GM12873 (cell line): ENCODE measurements around the gene ODF2.

Experiments used
- TF ChIP-seq, protein P1 (sequence below): IDR thresholded peaks from 2 replicates; pipeline ENCODE4 v1.5.1; 2012; ENCODE audit warnings: low read depth, mild to moderate bottlenecking, moderate library complexity, low read length, control low read depth; ENCODE audit not compliant: insufficient read depth; ENCODE audit errors: missing control alignments

Gene ODF2

DNA sequence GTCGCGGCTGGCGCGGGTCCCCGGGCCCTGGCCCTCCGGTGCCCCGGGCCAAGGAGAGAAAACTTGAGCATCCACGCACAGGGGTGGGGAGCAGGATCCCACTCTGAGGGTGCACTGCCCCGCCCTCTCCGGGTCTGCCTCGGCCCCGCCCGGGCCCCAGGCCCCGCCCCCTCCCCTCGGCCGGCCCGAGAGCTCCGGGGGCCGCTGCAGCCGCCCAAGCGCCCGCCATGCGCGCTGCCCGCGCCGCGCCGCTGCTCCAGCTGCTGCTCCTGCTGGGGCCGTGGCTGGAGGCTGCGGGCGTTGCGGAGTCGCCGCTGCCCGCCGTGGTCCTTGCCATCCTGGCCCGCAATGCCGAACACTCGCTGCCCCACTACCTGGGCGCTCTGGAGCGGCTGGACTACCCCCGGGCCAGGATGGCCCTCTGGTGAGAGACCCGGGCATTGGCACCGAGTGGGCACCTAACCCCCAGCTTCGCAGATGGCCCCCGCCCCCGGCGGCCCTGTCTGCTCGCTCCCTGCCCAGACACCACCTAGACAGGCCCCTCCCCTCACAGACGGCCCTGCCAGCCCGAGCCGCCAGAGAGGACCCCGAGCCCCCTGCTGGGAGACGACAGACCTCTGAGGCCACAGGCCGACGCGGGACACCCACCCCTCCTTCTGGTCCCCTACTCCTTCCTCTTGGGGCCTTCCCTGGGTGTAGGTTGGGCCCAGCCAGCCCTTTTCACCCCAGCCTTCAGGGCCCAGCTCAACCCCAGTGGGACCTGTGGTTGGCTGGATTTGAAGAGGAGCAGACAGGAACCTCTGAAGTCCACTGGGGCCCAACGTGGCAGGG is 34.9 kb upstream of the ODF2 start, which contains the start of gene CERCAM:
CERCAM (plus strand) TSS at position 207 of the 831 bp plus-strand sequence; CDS start at position 228, 21 bp downstream.
- TF ChIP-seq, protein P1, sequence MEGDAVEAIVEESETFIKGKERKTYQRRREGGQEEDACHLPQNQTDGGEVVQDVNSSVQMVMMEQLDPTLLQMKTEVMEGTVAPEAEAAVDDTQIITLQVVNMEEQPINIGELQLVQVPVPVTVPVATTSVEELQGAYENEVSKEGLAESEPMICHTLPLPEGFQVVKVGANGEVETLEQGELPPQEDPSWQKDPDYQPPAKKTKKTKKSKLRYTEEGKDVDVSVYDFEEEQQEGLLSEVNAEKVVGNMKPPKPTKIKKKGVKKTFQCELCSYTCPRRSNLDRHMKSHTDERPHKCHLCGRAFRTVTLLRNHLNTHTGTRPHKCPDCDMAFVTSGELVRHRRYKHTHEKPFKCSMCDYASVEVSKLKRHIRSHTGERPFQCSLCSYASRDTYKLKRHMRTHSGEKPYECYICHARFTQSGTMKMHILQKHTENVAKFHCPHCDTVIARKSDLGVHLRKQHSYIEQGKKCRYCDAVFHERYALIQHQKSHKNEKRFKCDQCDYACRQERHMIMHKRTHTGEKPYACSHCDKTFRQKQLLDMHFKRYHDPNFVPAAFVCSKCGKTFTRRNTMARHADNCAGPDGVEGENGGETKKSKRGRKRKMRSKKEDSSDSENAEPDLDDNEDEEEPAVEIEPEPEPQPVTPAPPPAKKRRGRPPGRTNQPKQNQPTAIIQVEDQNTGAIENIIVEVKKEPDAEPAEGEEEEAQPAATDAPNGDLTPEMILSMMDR: no peak

DNA sequence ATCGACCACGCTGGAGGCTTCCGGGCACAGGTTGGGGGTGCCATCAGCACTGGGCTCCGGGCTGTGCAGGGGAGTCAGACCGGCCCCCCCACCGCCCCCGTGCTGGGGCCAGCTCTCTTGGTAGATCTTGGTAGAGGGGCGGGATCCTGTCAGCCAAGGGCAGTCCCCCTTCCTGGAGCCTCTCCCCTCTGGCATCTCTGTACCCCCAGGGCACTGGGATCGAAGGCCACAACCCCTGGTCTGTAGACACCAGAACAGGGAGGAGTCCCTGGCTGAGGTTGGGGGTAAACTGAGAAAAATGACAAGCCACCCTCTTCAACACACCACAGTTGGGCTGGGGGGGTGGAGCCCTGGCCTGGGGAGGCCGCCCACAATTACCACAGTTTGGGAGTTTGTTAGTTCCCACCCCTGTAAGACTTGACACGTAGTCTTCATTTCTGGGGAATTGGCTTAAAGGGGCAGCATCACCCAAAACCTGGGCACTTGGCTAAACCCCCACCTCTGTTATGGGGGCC is 34.3 kb upstream of the ODF2 start:
- TF ChIP-seq, protein P1: no peak

DNA sequence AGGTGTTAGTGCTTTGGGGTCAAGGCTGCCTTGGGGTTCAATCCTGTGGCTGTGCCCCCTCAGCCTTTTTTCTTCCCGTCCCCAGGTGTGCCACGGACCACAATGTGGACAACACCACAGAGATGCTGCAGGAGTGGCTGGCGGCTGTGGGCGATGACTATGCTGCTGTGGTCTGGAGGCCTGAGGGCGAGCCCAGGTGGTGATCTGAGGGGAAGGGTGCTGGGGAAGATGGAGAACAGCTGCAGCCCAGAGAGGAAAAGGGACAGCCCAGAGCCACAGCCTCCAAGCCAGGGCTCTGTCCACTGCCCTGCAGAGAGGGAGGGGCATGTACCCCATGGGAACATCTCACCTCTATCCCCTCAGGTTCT is 33.0 kb upstream of the ODF2 start:
- TF ChIP-seq, protein P1: no peak

DNA sequence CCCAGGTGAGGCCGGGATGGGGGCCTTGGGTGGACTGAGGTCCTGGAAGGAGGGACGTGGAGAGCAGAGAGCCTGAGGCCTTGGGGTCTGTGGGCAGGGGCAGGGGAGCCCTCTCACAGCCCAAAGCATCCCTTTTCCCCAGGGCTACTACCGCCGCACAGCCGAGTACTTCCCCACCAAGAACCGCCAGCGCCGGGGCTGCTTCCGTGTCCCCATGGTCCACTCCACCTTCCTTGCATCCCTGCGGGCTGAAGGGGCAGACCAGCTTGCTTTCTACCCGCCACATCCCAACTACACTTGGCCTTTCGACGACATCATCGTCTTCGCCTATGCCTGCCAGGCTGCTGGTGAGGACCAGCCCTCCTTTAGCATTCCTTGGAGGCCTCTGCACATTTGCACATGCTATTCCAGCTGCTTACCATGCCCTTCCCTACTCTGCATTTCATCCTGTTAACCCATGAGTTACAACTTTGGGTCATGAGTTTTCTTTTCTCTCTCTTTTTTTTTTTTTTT is 31.5 kb upstream of the ODF2 start:
- TF ChIP-seq, protein P1: no peak

DNA sequence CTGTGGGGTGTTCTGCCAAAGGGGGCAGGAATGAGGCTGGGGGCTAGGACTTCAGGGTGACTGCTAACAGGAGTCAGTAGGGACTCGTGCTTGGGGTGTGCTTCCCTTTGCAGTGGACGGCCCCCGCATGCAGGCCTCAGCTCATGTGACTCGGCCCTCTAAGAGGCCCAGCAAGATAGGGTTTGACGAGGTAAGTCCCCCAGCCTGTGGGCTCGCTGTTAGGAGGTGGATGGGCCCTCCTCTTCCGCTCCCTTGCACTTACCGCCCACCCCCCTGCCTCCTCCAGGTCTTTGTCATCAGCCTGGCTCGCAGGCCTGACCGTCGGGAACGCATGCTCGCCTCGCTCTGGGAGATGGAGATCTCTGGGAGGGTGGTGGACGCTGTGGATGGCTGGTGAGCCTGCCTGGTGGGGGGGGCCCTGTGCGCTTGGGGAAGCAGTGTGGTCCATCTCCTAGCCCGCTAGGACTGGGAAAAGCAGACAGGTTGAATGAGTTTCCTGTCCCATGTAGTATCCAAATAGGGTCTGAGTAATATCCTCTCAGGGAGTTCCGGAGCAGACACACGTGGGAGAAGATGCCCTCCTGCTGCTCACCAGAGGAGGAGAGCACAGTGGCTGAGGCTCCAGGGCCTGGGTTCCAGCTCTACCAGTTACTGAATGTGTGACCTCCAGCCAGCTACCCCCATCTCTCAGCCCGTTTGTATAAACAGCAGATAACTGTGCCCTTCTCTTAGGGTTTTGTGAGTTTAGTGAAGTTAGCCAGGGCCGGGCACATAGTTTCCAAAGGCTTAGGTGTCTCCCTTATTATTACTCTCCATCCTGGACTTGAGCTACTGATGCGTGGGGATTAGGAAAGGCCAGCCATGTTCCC is 26.9 kb upstream of the ODF2 start:
- TF ChIP-seq, protein P1: no peak

DNA sequence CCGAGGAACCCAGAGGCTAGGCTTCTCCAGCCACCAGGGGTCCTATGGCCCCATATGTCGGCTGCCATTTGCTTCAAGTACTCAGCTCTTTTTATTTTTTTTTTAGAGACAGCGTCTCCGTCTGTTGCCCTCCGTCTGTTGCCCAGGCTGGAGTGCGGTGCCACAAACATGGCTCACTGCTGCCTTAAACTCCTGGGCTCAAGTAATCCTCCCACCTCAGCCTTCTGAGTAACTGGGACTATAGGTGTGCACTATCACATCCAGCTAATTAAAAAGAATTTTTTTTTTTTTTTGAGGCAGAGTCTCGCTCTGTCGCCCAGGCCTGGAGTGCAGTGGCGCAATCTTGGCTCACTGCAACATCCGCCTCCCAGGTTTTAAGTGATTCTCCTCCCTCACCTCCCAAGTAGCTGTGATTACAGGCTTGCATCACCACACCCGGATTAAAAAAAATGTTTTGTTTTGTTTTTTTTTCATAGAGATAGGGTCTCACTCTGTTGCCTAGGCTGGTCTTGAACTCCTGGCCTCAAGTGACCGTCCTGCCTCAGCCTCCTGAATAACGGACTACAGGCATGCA is 26.2 kb upstream of the ODF2 start:
- TF ChIP-seq, protein P1: no peak

DNA sequence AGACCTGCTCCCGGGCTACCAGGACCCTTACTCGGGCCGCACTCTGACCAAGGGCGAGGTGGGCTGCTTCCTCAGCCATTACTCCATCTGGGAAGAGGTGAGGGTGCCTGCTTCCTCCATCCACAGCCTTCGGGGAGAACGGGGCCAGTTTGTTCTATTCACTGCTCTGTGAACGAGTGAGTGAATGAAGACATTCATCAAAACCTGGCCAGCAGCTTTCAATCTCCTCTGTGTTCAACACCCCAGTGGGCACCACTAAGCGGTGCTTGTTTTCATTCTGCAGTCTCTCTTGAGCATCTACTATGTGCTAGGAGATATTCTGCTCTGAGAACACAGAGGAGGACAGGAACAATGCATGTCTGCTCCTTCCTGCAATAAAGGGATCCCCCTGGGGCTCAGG is 24.6 kb upstream of the ODF2 start:
- TF ChIP-seq, protein P1: no peak
